ENCODE results near the gene CENPP.
A peak's percentile ranks its signal among the peaks of the same experiment; 100 is the strongest.

The CENPP gene

GRCh38 chr9:92313624-92314012 lies 12.1 kb upstream of the CENPP start:
- no peak overlapping the region for H3K4me3 ChIP-seq (ENCODE audit: low read depth in 1 of 2, low read length in 1 of 2)
- TF ChIP-seq CTCF (IDR thresholded peaks at IDR 0.05) = no peak
- no peaks in the 10 kb centered on the region for H3K27me3 ChIP-seq
- H3K27ac ChIP-seq = no peak overlapping the region
- no peaks in the 10 kb centered on the region for H3K9me3 ChIP-seq
- H3K4me1 ChIP-seq (ENCODE audit: control insufficient read depth in 1 of 2, insufficient read depth in 1 of 2, low read depth in 1 of 2, low read length in 1 of 2) = no peaks in the 10 kb centered on the region
- peaks cover 61% of the 10 kb centered on the region for H3K36me3 ChIP-seq

GRCh38 chr9:92315456-92315855 lies 10.3 kb upstream of the CENPP start:
- no peak for TF ChIP-seq CTCF (IDR thresholded peaks at IDR 0.05)
- Histone ChIP-seq H3K4me1 (ENCODE audit: control insufficient read depth in 1 of 2, insufficient read depth in 1 of 2, low read depth in 1 of 2, low read length in 1 of 2) (no peaks in the 10 kb centered on the region), H3K27ac (no peak overlapping the region), H3K36me3 (peaks cover 60% of the 10 kb centered on the region), H3K9me3 (no peaks in the 10 kb centered on the region), H3K27me3 (no peaks in the 10 kb centered on the region), H3K4me3 (ENCODE audit: low read depth in 1 of 2, low read length in 1 of 2) (no peak overlapping the region)

- no peaks in the 10 kb centered on the region for H3K27me3 ChIP-seq
- H3K4me1 ChIP-seq (ENCODE audit: control insufficient read depth in 1 of 2, insufficient read depth in 1 of 2, low read depth in 1 of 2, low read length in 1 of 2) = peaks cover 23 to 32% of the 10 kb centered on the region in 2 experiments
- peak overlapping the region; percentile 72 to 97 for H3K4me3 ChIP-seq (ENCODE audit: low read depth in 1 of 2, low read length in 1 of 2)
- H3K36me3 ChIP-seq = peaks cover 13% of the 10 kb centered on the region
- peak overlapping the region; percentile 91 for H3K27ac ChIP-seq
- no peak for TF ChIP-seq CTCF (IDR thresholded peaks at IDR 0.05)
- no peaks in the 10 kb centered on the region for H3K9me3 ChIP-seq
Measured at GRCh38 chr9:92324431-92324830, 1.3 kb upstream of the CENPP start.

- peaks cover 23 to 32% of the 10 kb centered on the region in 2 experiments for H3K4me1 ChIP-seq (ENCODE audit: control insufficient read depth in 1 of 2, insufficient read depth in 1 of 2, low read depth in 1 of 2, low read length in 1 of 2)
- H3K27me3 ChIP-seq = no peaks in the 10 kb centered on the region
- peak overlapping the region; percentile 91 for H3K27ac ChIP-seq
- TF ChIP-seq CTCF (IDR thresholded peaks at IDR 0.05) = no peak
- H3K4me3 ChIP-seq (ENCODE audit: low read depth in 1 of 2, low read length in 1 of 2) = peak overlapping the region; percentile 72 to 97
- H3K36me3 ChIP-seq = peaks cover 9% of the 10 kb centered on the region
- H3K9me3 ChIP-seq = no peaks in the 10 kb centered on the region
Measured at GRCh38 chr9:92324889-92325268, 874 bp upstream of the CENPP start.

- Histone ChIP-seq H3K27me3 (no peaks in the 10 kb centered on the region), H3K36me3 (peaks cover 4% of the 10 kb centered on the region), H3K27ac (peak overlapping the region; percentile 91), H3K9me3 (no peaks in the 10 kb centered on the region), H3K4me3 (ENCODE audit: low read depth in 1 of 2, low read length in 1 of 2) (peak overlapping the region; percentile 72 to 97), H3K4me1 (ENCODE audit: control insufficient read depth in 1 of 2, insufficient read depth in 1 of 2, low read depth in 1 of 2, low read length in 1 of 2) (peaks cover 23 to 32% of the 10 kb centered on the region in 2 experiments)
- TF ChIP-seq CTCF (IDR thresholded peaks at IDR 0.05) = no peak
Measured at GRCh38 chr9:92325991-92326500, 293 bp downstream of the CENPP start.
